ENCODE results near the gene SHLD2.
"Not testable (repeated sequence)": the region's sequence is repeated elsewhere in the genome, so short reads cannot be mapped to it uniquely, and the experiment has no call there.

The SHLD2 gene

DNA sequence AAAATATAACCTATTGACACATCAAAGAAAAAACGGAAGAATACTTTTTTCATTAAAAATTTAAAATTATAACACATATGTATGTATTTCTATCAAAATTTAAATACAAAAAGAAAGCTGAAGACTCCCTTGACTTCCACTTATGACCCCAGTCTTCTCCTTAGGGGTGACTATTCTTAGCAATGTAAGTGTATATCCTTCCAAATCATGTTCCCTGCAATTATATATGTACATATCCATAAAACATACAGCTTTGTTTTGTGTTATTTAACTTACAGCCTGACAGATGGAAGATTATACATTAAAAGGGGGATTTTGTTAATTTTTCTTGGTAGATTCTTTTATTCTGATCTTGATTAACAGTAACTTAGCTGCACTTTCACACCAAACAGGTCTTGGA, 9.5 kb upstream of the SHLD2 start:
- no peak for DNase-seq (ENCODE audit: low read depth)

DNA sequence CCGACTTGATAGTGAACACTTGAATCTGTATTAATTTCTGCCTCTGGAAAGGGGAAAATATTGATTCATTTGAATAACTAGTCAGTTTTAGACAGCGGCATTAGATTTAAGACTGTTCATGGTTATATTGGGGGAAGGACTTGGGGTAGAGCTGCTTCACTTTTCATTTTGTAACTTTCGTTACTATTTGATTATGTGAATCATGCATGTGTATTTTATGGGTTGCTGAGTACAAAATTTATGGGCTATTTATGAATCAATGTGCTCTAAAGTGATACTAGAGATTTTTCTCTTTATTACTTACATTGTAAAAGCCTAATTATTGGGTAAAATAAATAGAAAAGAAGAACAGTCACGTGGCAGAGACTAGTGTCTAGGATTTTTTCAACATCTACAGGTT, 5.3 kb upstream of the SHLD2 start:
- DNase-seq (ENCODE audit: low read depth): no peak

DNA sequence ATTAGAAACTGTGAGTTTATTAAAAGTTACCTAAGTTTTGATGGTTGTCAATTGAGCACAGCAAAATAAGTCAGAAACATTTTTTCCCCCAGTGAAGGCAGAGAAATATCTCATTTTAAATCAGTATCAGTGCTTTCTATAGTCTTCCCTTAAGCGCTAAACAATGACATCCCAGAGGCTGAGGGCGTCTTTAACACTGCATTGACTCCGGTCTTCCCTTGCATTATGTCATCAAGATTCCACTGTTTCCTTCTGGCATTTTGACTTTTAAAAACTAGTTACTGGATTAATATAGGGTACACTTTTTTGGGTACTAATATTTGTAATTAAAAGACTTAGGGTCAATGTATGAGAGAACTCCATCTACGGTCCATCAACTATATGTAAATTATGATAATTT, 4.2 kb upstream of the SHLD2 start:
- DNase-seq (ENCODE audit: low read depth): no peak

DNA sequence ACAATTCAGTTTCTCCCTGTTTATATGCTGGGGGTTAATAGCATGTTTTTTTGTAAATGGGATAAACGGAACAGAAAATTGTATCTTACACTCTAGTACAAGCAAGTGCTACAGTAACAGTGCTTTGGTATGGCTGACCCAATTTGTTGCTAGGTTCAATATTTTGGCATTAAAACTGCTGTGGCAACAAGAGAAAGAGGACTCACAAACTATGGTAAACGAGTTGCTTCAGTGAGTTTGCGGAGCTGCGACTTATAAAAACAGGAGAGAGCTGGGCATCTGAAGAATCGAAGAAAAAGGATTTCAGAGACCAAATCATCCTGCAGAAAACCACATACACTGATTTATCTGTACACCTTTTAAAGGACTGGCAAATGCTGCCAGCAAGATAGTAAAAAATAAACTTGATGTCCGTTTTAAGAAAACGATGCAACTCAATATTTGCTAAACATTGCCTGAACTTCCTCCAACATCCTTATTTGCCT, 2.6 kb upstream of the SHLD2 start:
- peak; percentile 37 for DNase-seq (ENCODE audit: low read depth)

DNA sequence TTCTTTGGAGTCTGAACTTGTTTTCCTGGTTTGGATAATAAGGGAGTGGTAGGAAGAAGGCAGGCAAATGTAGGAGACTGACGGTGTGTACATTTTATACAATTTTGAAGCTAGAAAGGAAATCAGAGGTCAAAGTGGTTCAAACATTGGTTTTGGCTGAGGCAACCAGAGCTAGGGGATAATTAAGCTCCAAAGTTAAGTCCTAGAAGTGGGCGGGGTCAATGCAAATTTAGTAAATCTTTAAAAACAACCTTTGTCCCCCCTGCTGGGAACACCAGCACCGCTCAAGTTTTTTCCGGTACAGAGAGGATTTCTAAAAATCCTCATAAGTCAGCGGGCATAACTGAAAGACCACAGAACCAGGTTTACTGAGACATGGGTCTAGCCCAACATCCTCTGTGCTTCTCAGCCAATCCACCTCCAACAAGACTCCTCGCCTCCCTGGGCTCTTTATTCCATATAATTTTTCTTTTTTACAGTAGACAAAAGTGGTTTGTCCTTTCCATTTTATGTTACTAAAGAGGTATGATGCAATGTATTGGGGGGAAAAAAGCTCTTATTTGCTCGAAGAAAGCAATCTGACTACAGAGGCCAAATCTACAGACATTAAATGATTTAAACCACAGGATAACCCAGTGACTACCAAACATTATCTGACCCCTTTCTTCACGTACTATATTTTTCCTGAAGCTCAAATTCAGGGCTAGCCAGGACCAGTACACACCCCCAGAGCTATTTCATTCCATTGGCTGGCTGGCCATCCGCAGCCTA, 2.0 kb upstream of the SHLD2 start:
- DNase-seq (ENCODE audit: low read depth): peak; percentile 41

DNA sequence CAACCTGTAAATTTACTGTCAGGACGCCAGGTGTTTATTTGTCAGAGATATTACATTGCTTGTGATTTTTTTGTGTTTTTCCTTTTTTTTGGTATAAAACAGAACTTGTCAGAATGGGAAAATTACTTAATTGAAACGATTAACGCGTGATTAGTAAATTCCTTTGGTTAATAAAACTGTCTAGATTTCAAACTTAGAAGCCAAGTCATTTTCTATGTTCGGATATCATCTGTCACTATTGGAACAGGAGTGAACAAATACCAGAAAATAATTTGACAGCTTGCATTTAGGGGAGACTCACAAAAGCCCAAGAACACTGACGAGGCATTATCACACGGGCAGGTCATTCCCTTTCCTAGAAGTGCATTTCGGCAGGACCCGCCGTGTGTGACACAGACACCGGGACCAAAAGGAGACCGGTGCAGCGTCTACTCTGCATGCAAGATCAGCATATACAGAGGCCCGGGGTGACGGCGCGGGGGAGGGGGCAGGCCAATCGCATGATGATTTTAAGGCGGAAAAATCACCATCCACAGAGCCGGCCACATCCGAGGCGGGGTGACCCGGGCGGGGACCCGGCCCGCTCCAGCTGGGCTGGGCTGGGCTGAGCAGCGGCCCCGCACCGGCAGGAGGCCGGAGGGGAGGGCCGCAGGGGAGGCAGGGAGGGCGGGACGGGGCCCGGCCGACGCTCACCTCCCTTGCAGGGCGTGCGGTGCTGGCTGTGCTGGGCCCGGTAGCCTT, 1.2 kb upstream of the SHLD2 start:
- DNase-seq (ENCODE audit: low read depth): peak; percentile 14

DNA sequence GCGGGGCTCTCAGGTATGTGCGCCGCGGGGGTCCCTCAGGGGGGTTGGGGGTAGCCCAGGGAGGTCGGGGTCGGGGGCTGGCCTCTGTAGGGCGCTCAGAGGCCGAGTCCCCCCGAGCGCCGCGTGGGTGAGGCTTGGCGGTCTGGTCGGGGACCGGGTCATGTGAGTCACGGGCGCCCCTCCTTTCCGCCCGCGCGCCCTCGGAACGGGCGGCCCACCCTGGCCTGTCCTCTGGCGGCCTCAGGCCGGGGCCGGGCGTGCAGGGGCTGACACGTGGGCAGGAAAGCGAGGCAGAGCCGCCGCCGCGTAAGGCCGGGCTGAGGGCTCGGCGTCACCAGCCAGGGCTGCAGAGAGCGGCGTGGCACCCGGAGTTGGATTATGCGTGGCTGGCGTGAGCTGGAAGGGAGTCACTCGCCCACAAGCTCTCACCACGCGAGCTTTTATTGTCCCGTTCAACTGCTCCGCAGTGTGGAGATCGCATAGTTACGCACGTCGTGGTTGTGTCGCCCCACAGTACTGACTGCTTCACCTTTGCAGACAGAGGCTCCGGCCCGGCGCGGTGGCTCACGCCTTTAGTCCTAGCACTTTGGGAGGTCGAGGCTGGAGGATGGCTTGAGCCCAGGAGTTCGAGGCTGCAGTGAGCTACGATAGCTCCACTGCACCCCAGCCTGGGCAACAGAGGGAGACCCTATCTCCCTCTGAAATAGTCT, 385 bp downstream of the SHLD2 start:
- peak; percentile 88 for DNase-seq (ENCODE audit: low read depth)

DNA sequence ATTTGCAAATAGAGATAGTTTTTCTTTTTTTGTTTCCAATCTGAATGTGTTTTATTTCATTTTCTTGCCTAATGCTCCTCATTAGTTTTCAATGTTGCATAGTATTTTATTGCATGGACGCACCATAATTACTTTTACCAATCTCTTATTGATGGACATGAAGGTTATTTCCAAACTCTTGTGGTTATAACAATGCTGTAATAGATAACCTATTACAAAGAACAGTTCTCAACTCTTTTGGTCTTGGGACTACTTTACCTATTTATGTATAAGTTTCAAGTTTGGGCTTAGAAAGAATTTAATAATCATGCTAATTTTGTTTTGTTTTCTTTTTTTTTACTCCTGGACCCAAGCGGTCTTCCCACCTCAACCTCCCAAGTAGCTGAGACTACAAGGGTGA, 7.0 kb downstream of the SHLD2 start:
- no peak for DNase-seq (ENCODE audit: low read depth)

DNA sequence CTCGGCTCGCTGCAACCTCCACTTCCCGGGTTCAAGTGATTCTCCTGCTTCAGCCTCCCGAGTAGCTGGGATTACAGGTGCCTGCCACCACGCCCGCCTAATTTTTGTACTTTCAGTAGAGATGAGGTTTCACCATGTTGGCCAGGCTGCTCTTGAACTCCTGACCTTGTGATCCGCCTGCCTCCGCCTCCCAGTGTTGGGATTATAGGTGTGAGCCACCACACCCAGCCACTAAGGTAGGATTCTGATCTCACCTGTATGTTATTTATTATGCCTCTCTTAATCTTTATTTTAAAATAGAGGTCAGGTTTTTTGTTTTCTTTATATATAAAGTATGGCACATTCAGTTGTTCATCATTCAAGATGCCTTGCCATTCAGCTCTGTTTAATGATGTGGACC, 9.7 kb downstream of the SHLD2 start:
- DNase-seq (ENCODE audit: low read depth): not testable (repeated sequence)

DNA sequence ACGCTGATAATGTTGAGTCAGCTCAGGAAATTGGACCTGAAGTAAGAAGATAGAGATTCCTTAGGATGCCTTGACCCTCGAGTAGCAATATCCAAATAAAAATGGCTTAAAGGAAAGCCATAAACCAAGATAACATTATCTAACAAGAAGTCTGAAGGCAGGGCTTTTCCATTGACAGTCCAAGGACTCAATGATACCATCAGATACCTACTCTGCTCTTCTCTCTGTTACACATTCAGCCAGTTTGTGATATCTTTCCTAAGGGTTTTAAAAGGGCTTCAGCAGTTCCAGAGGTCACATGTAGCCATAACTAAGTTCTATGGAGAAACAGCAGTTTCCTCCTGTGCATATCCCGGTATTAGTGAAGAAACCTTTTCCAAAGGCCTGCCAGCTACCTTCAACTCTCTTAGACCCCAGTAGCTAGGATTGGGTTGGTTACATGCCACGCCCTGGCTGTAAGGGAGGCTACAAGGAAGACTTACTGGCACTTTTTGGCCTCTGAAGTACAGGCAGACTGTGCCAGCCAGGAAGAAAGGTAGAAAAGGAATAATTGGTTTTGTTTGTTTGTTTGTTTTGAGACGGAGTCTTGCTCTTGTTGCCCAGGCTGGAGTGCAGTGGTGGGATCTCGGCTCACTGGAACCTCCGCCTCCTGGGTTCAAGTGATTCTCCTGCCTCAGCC, 10.6 kb downstream of the SHLD2 start:
- DNase-seq (ENCODE audit: low read depth): no peak

DNA sequence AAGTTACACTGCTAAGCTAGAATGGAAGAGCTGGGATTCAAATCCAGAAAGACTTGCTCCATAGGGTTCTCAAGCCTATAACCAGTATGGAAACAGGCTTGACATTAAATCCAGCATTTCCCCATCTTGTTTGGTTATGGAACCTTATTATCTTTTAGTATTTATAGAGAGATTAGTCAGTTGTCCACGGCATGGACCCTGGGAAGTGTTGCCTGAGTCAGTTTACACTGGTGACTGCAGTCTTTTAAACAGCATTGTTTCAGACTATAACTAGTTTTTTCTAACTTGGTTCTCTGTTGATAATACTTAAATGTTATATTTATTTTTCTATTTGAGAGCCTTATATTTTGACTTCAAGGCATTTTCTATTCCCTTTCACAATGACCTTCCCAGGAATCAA, 23.1 kb downstream of the SHLD2 start:
- not testable (repeated sequence) for DNase-seq (ENCODE audit: low read depth)

DNA sequence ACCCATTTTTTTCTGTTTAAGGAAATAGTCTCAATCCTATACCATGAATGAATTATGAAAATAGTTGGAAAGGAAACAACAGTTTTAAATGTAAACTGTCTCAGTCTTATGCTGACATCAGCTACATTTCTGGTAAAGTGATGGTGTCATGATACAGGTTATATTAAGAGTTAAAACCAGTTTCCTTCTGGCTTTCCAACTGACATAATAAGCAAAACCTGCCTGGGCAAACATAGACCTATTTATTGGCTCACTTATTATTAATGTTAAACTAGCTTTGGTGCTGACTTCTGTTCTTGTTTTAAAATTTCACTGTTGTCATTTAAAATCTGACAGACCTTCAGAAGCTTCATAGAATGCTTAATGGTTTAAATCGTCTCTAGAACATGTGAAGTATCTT, 24.0 kb downstream of the SHLD2 start:
- DNase-seq (ENCODE audit: low read depth): not testable (repeated sequence)

DNA sequence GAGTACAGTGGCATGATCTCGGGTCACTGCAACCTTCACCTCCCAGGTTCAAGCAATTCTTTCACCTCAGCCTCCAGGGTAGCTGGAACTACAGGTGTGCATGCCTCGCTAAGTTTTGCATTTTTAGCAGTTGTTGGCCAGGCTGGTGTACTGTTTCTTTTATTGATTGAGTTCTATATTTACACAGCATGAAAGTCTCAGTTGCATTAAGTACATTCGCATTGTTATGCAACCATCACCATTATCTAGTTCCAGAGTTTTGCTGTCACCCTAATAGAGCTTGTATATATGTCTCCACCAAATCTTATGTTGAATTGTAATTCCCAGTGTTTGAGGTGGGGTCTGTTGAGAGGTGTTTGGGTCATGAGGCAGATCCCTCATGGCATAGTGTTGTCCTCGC, 28.3 kb downstream of the SHLD2 start:
- not testable (repeated sequence) for DNase-seq (ENCODE audit: low read depth)

DNA sequence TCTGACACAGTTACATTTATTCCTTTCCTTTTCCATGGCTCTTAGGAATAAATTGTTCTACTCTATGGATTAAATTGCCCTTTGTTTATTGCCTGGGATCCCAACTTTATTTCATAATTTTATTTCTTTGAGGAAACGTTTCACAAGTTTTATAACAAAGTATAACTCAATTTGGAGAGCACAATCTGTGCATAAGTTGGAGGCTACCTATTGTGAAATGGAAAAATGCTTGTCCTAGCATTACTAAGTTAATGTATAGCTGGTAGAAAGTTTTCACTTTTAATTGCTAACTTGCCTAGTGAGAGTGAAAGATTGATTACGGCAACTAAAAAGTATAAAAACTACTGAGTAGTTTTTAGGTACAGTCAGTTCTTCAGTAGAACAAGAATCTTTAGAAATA, 32.0 kb downstream of the SHLD2 start:
- DNase-seq (ENCODE audit: low read depth): not testable (repeated sequence)

DNA sequence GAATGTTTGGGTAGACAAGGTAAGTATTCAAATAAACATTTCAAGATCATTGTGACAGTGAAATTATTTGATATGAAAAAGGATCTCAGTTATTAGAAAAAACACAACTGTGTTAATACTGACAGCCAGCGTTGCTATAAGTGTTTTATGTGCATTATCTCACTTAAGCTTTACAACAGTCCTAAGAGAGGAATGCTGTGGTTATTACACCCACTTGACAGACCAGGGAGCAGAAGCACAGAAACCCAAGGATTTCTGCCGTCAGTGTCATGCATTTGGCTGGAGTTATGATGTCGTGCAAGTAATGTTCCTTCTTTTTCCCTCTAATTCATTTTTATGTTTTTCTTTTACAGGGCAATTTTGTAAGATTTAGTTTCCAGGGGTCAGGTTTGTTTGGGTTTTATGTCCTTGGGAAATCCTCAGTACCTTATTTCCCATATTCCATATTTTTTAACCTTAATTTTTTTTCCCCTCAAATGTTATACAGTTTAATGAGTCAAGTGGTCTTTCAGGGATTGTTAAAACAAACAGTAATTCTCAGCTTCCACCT, 32.7 kb downstream of the SHLD2 start:
- DNase-seq (ENCODE audit: low read depth): peak; percentile 69

DNA sequence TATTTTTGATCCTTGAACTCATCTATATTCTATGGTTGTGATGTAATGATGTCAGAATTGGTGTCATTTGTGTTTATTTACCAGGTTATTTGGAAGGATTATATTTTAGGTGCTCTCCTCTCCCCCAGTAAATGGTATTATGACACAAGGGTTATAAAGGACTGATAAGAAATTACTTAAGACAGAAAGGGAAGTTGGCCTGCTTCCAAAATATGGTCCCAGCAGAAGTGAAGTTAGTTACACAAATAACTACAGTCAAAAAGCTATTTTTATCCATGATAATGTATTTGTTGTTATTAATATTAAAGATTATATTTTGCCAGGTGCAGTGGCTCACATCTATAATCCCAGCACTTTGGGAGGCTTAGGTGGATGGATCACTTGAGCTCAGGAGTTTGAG, 37.2 kb downstream of the SHLD2 start:
- DNase-seq (ENCODE audit: low read depth): peak; percentile 66

DNA sequence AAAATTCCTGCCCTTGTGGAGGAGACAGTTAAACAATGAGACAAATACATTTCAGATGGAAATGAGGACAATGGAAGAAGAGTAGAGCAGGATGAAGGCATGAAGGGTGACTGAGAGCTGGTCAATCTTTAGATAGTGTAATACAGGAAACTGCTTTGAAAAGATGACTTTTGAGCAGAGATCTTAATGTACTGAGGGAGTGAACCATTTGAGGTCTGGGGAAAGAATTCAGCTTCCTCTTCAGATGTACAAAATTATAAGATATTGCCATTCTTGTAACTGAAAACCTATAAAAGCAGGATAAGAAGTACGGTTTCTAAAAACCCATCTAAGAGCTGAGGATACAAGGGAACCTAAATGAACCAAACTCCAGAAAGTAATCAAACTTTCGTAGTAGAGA, 38.9 kb downstream of the SHLD2 start:
- not testable (repeated sequence) for DNase-seq (ENCODE audit: low read depth)

DNA sequence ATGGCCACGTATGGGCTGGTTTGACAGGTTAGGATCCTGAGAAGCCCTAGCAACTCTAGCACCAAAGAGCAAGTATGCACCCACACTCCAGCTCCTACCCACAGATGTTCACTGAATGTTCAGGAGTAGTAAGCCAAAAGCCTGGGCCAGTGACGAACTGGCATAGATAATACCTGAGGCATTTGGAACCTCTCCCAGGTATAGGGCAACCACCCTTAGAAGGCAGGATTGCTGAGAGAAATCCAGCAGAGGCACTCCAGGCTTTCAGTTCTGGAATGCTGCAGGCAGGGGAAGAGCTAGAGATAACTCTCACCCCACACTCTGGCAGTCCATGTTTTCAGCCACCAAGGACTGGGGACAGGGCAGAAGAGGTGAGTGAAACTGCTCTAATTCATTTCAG, 39.4 kb downstream of the SHLD2 start:
- DNase-seq (ENCODE audit: low read depth): not testable (repeated sequence)

DNA sequence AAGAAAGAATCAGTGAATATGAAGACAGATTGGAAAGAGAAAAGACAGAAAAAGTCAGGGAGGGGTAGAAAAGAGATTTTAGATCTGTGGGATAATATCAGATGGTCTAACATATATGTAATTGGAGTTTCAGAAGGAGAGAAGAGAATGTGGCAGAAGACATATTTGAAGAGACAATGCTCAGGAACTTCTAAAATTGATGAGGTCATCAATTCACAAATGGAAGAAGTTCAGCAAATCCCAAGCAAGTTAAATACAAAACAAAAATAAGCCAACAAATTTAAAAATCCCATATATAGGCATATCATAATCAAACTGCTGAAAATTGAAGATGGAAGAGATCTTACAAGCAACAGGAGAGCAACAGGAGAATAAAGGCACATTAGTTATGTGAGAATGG, 42.5 kb downstream of the SHLD2 start:
- not testable (repeated sequence) for DNase-seq (ENCODE audit: low read depth)

DNA sequence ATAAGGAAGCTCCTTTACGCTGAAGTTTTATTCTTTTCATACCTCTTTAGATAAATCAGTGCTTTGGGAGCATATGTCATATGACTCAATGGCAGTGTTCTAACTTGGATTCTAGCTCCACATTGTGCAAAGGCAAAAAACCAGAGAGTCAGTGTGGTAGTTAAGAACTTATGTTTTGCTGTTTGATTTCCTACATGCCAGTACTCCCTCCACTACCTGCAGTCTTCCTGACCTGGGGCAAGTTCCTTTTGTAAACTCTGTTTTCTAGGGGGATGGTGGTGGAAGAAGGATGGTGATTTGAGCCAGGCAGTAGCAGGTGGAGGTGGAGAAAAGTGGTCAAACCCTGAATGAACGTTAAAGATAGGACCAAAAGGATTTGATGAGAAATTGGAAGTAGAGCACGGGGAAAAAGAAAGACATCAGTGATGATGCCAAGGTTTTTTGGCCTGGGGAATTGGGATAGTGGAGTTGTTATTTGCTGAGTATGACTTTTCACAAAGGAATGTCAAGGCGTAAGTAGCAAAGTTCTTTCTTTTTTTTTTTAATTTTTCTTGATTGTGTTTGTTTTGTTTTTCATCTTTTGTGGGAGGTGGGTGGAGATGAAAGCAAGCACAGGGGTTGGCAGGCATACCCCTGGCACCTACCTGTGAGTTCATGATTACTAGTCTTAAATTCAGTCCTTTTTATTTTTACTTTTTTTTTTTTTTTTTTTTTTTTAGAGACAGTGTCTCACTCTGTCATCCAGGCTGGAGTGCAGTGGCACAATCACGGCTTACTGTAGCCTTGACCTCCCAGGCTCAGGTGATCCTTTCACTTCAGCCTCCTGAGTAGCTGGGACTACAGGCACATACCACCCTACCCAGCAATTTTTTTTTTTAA, 47.5 kb downstream of the SHLD2 start:
- DNase-seq (ENCODE audit: low read depth): peak; percentile 21

DNA sequence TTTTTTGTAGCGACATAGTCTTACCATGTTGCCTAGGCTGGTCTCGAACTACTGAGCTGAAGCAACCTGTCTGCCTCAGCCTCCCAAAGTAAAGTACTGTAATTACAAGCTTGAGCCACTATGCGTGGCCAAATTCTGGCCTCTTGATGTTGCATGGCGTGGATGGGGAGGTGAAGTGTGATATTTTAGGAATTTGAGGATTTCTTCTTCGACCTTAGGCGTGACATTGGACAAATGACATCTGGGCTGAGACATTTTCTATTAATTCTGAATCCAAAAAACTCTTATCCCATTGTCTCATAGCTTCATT, 48.1 kb downstream of the SHLD2 start:
- not testable (repeated sequence) for DNase-seq (ENCODE audit: low read depth)

Data from amniotic epithelial cell (primary cell).